Measurements from ENCODE around the gene CEP250.
"Not testable (repeated sequence)": the region's sequence is repeated elsewhere in the genome, so short reads cannot be mapped to it uniquely, and the experiment has no call there.

The CEP250 gene

GRCh38 chr20:35541783-35542662 is 86.6 kb downstream of the CEP250 start, which contains the start of gene ERGIC3:
ERGIC3 (plus strand) TSS chr20:35542078; CDS start chr20:35542098, 20 bp downstream.
- Mint-ChIP-seq H3K27me3 (ENCODE audit: low read depth) (no peaks in the 10 kb centered on the region), H3K27ac (peak within 1 kb of the TSS; percentile 50 to 94 (median 84)), H3K9me3 (no peaks in the 10 kb centered on the region), H3K4me3 (peak within 1 kb of the TSS; percentile 91 to 94 (median 91)), H3K4me1 (peaks cover 18% of the 10 kb centered on the region), H3K36me3 (ENCODE audit: low read depth) (peaks cover 15% of the 10 kb centered on the region)
- TF ChIP-seq CTCF (IDR thresholded peaks at IDR 0.05; ENCODE audit: unreplicated experiment in 3 of 3): no peak

GRCh38 chr20:35542990-35543389 is 87.6 kb downstream of the CEP250 start:
- TF ChIP-seq CTCF (IDR thresholded peaks at IDR 0.05; ENCODE audit: unreplicated experiment in 3 of 3): no peak
- Mint-ChIP-seq H3K9me3 (no peaks in the 10 kb centered on the region), H3K4me1 (peaks cover 18% of the 10 kb centered on the region), H3K27me3 (ENCODE audit: low read depth) (no peaks in the 10 kb centered on the region), H3K4me3 (peak overlapping the region; percentile 91 to 94 (median 91)), H3K36me3 (ENCODE audit: low read depth) (peaks cover 15% of the 10 kb centered on the region), H3K27ac (peak overlapping the region in 2 of 3 experiments; percentile 84 to 94)

- peak overlapping the region; percentile 42 to 94 (median 66) for H3K4me3 Mint-ChIP-seq
- H3K36me3 Mint-ChIP-seq (ENCODE audit: low read depth): peaks cover 25% of the 10 kb centered on the region
- TF ChIP-seq CTCF (IDR thresholded peaks at IDR 0.05; ENCODE audit: unreplicated experiment in 3 of 3): no peak
- H3K4me1 Mint-ChIP-seq: peaks cover 18% of the 10 kb centered on the region
- no peak overlapping the region for H3K27ac Mint-ChIP-seq
- no peaks in the 10 kb centered on the region for H3K9me3 Mint-ChIP-seq
- H3K27me3 Mint-ChIP-seq (ENCODE audit: low read depth): no peaks in the 10 kb centered on the region
Observed at GRCh38 chr20:35544436-35544835, 89.0 kb downstream of the CEP250 start.

- peaks cover 27% of the 10 kb centered on the region for H3K36me3 Mint-ChIP-seq (ENCODE audit: low read depth)
- peaks cover 18% of the 10 kb centered on the region for H3K4me1 Mint-ChIP-seq
- not testable (repeated sequence) for H3K9me3 Mint-ChIP-seq; H3K4me3 Mint-ChIP-seq; H3K27ac Mint-ChIP-seq; H3K27me3 Mint-ChIP-seq (ENCODE audit: low read depth)
Observed at GRCh38 chr20:35544941-35545340, 89.5 kb downstream of the CEP250 start.

- H3K27me3 Mint-ChIP-seq (ENCODE audit: low read depth): no peaks in the 10 kb centered on the region
- peaks cover 29% of the 10 kb centered on the region for H3K36me3 Mint-ChIP-seq (ENCODE audit: low read depth)
- no peak for TF ChIP-seq CTCF (IDR thresholded peaks at IDR 0.05; ENCODE audit: unreplicated experiment in 3 of 3)
- no peak overlapping the region for H3K4me3 Mint-ChIP-seq
- H3K27ac Mint-ChIP-seq: no peak overlapping the region
- H3K9me3 Mint-ChIP-seq: no peaks in the 10 kb centered on the region
- peaks cover 15% of the 10 kb centered on the region for H3K4me1 Mint-ChIP-seq
Observed at GRCh38 chr20:35546127-35546526, 90.7 kb downstream of the CEP250 start.

- Mint-ChIP-seq H3K27ac (no peak overlapping the region), H3K9me3 (no peaks in the 10 kb centered on the region), H3K36me3 (ENCODE audit: low read depth) (peaks cover 29% of the 10 kb centered on the region), H3K27me3 (ENCODE audit: low read depth) (no peaks in the 10 kb centered on the region), H3K4me1 (peaks cover 13% of the 10 kb centered on the region), H3K4me3 (no peak overlapping the region)
- no peak for TF ChIP-seq CTCF (IDR thresholded peaks at IDR 0.05; ENCODE audit: unreplicated experiment in 3 of 3)
Observed at GRCh38 chr20:35547329-35547728, 91.9 kb downstream of the CEP250 start.

Measured in nephron (organoid).